AG10803 (cell line): ENCODE results near the gene E2F7.

Experiments used
- DNase-seq: peaks from one replicate; pipeline ENCODE4 v3.0.0; 2010; ENCODE audit warnings: low read depth
- H3K4me3 ChIP-seq: 2 replicates; pipeline ENCODE4 v1.5.1; 2011; ENCODE audit warnings: mild to moderate bottlenecking, low read length, control low read depth
- CTCF ChIP-seq: conservative IDR thresholded peaks from 2 replicates; pipeline ENCODE4 v1.5.1; 2011; ENCODE audit warnings: mild to moderate bottlenecking, low read length, control low read depth, inconsistent platforms

The E2F7 gene

GRCh38 chr12:77064896-77065360 is 441 bp downstream of the E2F7 start:
- peak overlapping the region; percentile 73 for H3K4me3 ChIP-seq
- DNase-seq = no peak
- TF ChIP-seq CTCF = no peak

GRCh38 chr12:77062846-77063461 is 2.4 kb downstream of the E2F7 start:
- TF ChIP-seq CTCF = no peak
- H3K4me3 ChIP-seq = no peak overlapping the region
- no peak for DNase-seq

DNA sequence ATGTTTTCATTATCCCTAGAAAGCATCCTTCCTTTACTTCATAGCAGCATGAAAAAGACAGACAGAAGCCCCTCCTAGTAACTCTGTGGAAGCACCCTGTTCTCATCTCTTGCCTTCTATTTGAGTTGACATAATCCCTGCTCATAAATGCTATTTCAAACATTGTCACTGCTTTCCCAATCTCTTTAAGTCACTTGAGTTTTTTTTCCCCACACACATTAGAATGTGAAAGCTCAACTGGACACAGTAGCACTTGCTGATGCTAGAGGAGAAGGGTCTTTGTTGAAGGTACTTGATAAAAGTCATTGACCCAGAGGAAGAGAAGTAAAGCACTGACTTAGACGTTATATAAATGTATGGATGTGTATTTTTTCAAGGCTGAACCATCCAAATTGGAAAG is 3.0 kb downstream of the E2F7 start:
- DNase-seq = no peak
- H3K4me3 ChIP-seq = no peak overlapping the region
- TF ChIP-seq CTCF = no peak

GRCh38 chr12:77060883-77061240 is 4.5 kb downstream of the E2F7 start:
- no peak for DNase-seq
- TF ChIP-seq CTCF = no peak
- H3K4me3 ChIP-seq = no peak overlapping the region

- no peak overlapping the region for H3K4me3 ChIP-seq
- no peak for TF ChIP-seq CTCF
- DNase-seq = no peak
These were observed 5.1 kb downstream of the E2F7 start for GRCh38 chr12:77060136-77060882.

DNA sequence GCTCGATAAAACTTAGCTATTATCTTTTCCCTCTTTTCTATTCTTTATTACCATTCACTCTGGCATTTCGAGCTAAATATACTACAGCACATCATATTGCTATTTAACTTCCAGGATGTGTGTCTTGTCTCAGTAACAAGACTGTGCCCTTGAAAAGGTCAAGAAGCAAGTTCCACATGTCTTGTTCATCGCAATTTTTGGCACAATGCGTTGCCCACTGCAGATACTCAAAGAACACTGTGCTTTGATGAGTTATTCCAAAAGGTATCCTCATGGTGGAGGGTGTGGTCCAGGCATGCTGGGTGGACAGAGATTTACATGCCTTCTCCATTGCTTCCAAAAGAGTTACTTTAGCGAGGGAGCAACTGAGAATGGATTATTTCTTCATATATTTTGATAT is 6.6 kb downstream of the E2F7 start:
- no peak for TF ChIP-seq CTCF
- peak; percentile 16 for DNase-seq
- no peak overlapping the region for H3K4me3 ChIP-seq

GRCh38 chr12:77054851-77055250 is 10.5 kb downstream of the E2F7 start:
- TF ChIP-seq CTCF = no peak
- DNase-seq = no peak

More at GRCh38 chr12:77054851-77055250, 10.5 kb downstream of the E2F7 start:
- no peak overlapping the region for H3K4me3 ChIP-seq
